ENCODE measurements around the gene AUTS2.

The AUTS2 gene

DNA sequence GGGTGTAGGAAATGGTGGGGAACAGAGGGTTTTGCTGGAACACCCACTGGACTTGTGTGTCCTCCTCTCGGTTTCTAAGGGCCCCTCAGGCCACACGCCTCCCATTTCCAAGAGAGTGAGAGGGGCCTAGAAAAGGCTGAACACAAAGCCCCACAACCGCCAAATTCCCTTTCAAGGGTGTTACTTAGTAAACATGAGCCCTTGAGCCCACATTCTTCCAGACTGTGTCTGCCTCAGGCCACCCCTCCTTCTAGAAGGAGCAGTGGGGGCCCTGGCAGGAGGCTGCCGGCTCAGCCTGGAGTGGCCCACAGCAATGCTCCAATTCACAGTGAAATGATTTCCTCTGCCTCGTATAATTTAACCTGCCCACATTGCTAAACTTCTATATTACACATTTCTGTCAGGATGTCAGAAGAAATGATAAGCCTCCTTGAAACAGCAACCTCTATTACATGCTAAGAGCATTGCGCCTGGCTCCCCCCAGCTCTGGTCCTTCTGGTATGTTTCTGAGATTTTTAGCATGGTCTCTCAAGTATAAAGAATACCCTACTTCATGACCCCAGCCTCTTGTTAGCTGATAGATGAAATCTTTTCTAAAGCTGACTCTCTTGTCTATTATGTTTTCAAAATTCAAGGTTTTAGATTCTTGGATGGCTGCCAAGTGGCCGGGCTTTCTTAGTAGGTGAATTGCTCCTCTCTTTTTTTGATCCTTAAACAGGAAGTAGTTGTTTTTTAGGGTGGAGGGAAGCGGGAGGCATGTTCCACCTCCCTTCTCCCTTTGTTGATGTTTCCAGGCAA lies 859.8 kb downstream of the AUTS2 start:
- DNase-seq: peak; percentile 16

DNA sequence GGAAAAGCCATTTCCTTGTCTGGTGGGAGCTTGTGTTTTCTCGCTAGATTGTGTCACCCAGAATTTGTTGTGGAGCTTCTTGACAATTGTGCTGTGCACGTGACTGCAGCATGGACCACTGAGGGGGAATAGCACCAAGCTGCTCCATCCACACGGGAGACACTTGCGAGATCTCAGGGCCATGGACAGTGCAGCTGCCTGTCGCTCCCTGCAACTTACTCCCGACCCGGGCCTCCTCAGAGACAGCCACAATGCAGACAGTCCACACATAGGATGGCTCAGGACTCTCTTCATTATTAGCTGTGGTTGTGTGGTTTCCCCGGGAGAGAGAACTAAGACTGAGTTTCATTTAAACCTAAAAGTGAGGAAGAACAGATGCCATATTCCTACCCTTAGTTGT lies 860.5 kb downstream of the AUTS2 start:
- DNase-seq: no peak

DNA sequence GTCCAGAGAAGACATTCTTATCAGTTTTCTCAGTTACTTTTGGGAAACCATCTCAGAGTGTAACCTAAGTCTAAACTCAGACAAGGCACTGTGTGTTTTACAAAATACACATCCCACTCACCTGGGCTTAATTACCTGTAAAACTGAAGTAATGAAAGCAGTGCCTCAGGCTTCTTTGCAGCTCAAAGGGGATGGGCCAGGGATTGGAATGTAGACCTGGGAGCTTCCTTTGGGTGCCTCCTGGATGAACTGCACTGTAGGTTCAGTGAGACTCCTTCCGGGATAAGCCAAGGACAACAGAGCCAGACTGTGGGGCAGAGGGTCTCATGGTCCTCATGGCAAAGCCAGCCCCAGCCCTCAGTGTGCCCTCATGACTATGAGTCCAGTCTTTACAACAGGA lies 861.3 kb downstream of the AUTS2 start:
- no peak for DNase-seq

DNA sequence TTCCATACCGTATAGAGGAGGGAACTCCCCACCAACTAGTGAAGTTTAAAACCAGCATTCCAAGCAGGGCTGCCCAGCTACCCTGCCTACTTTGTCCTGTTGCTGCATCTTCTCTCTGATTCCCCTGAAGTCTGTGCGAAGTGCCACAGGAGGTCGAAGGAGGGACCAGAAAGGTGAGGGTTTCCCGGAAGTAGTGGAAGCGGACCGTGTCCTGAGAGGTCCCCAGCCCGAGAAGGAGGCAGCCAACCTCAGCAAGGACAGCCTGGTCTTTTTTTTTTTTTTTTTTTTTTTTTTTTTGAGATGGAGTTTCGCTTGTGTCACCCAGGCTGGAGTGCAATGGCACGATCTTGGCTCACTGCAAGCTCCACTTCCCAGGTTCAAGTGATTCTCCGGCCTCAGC lies 861.8 kb downstream of the AUTS2 start:
- no peak for DNase-seq

DNA sequence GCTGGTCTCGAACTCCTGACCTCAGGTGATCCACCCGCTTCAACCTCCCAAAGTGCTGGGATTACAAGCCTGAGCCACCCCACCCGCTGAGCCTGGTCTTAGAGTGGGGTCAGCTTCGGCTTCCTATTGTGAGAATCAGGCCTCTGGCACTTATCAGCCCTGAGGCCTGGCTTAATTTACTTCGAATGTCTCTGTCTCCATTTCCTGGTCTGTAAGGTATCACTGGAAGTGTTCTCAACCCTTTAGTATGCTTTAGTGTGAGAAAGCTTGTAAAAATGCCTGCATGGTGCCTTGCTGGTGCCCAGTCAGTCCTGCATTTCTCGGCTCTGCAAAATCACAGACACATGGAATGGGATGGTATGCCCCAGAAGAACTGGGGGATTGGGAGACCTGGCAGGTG lies 862.3 kb downstream of the AUTS2 start:
- no peak for DNase-seq

DNA sequence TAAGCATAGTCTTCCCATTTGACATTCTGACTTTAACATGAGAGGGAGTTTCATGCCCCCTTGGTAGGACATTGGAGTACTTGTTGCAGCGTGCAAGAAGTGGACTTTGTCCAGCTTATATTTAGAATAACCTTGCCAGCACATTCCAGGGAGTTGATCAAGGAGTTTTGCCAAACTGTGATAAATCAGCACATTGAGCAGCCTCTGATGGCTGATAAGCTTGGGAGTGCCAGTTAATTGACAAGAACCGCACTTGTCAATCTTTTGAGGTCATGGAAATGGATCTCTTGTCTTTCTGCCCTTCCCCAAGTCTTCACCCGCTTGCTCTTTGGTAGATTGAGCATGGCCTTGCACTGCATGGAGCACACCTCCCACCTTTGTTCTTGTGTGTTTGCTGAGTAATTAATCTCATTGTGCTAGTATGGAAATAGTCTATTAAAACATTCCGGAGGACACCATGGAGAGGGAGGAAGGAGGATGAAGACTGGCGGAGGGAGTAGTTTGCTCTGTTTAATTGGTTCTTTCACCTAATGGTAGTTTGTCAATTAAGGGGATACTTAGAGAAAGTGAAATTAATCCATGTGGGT lies 865.2 kb downstream of the AUTS2 start:
- DNase-seq: no peak

DNA sequence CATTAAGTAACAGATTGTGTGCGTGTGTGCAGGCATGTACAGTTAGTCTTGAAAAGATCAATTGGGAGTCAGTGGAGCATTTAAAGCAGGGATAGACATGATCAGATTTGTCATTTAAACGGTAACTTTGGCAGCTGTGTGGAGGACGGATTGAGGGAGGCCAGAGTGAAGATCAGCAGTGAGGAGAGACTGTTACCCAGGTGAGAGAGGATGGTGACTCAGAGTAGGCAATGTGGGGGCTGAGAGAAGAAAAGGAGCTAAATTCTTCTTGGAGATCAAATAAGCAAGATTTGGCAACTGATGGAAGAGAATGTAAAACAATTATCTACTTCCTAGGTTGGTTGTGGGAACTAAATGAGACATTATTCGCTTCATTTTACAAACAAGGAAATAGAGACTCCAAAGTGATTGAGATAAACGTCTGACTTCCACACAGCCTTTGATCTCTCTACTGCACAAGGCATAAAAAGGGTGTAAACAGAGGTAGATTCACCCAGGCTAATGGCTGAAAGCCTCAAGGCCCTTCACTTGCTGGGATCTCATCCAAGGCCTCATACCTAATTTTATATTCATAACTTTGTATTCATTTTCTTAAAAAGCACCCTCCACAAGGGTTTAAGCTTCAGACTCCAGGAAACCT lies 868.6 kb downstream of the AUTS2 start:
- no peak for DNase-seq

DNA sequence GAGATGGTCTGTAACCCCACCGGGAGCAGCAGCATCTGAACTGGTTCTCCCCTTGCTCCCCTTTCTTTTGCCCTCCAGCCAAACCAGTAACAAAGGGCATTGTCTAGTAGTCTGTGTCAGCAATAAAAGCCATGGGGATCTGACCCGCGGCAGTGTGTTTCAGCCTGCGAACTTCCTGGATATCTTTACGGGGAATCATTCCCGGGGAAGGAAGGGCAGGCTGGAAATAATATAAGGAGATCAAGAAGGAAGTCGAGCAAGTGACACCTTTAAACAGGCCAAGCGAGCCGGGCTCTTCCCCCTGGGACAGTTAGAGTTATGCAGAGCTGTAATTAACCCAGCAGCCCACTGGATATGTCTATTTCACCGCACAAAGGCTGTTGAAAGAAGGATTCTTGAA lies 872.5 kb downstream of the AUTS2 start:
- DNase-seq: no peak

DNA sequence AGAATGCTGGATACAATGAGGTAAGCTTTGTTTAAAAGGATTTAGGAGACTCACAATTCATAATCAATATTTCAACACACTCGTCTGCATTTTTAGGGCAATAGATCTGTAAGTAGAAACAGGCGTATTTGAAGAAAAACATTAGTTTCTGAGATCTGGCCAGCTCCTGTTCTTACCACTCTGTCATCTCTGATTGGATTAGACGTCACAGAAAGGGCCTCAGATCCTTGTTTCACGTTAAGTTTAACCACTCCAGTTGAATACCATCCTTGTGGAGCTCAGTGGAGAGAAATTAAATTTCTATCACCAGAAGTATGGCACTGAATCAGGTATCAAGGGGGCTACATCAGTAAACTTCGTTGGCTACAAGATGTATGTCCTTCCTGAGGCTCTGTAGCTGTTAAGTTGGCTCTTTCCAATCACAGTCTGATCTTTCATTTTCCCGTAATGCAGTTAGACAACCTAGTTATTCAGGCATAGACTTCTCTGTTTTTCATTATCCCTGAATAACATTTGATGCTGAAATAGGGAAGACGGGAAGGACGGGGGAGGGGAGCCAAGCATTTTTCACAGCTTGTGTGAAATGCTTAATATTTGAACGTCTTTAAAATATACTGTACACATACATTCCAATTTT lies 874.4 kb downstream of the AUTS2 start:
- no peak for DNase-seq

DNA sequence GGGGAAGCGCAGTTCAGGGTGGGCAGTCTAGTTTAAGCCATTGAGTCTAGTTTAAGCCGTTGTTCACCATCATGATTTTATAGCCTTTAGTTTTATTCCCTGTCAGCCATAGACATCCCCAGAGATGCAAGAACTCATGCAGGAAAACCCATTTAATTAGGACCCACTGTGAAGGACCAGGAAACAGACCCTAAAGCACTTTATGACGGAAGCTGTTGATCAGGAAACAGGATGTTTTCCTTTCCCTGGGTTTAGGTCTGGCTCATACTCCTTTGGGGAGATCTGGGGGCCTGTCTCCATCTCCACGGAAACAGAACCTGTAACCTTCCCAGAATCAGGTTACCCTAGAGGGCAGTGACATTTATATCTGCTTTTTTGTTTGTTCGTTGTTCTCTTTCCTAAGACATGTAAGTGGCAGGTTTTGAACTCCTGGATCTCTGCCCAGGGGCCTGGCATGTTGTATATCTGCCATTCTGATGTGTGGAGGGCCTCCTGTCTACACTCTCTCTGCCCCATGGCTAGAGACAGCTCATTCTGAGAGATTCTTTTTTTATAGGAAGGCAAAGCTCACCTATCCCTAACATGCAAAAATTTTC lies 876.5 kb downstream of the AUTS2 start:
- DNase-seq: peak; percentile 26

DNA sequence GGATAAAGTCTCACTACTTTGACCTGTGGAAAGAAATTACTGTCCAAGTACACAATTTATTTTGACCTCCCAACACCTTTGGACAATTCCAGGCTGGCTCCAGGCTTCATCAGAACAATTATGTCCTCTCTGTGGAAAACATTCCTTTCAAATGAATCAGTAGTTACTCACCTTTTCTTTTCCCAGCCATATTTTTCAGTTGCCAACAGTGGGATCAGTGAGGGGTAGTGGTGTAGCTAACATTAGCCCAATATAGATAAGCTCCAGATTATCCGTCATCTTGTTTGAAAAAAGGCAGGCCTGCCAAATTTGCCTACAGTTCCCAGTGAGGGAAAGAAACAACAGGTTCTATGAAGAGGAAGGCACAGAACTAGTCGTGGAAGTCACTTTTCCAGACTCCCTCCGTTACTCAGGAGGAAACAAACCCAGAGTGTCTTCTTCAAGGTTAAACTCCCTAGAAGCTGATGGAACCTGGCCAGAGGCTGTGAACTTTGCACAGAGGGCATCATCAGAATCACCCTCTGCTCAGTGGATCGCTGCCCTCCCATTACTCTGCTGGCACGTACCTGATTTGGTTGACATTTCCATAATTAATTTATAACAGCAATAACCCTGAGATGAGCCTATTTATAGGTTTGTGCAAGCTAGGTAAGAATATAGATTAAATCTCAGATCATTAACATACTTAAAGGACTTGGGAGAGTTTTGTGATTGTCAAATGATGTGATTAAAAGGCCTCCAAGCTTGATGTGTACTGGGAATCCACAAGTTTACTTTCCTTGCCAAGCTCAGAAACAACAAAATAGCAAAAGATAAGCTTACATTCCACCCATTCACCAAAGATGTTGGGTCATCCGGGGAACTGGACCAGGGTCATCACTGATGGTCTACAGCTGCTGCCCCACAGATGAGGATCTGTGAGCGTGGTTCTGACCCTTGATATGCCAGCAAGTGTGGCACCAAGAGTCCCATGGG lies 879.0 kb downstream of the AUTS2 start:
- no peak for DNase-seq

DNA sequence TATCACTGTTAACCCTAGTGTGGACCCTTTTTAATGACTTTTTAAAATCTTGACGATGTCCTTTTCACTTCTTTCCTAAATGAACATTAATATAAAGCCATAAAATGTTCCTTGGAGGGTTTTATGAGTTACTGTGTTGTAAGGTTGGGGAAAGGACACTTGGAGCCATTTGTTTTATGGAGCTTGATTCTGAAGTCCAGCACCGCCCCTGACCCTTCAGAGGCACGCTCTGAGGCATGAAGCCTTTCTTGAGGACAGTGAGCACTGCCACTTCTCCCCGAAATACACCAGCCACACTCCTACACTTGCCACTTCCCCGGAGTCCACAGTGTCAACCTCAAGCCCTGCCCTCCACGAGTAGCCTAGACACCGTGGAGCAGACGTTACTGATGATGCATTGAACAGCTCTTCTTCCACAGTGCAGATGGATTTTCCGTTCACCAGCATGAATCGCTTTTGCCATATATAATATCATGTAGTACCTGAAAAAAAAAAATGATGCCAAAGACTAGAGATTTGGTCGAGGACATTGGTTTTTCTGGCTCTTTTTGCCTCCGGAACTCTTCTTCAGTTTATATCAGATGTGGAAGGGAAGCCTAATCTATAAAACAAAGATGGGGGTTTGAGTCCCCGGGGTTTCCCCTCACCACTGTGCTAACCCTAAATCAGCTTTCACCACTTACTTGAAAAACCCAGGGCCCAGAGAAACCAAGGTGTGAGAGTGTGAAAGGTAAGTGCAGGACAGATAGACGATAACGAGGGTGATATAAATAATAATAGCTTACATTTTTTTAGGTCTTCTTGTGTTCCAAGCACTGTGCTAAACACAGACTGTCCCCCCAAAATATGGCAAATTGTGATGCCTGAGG lies 881.1 kb downstream of the AUTS2 start:
- no peak for DNase-seq

DNA sequence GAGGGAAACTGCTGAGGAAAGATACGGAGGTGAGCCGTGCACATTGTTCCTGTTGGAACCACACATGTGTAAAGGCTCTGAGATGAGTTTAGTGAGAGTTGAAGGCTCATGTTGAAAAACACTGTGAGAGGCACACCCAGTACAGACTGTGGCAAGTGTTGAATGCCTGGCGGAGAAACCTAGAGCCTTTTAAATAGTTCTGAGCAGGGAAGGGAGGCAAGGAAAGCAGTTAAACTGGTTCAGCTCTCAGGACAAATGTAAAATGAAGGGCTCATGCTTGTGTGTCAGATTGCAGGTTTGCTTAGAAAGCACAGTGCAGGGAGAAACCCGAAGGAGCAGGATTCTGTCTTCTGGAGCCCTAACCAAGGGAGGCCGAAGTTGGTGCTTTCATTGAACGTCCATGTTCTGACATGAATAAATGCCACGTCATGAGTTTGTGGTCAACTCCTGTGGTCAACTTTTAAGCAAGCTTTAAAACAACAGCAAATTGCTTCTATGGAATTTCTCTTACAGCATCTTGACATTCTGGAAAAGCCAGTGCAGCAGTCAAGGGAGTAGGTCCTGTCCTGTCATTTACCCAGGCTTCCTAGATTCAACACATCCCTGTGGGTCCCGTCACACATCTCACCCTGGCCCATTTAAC lies 882.8 kb downstream of the AUTS2 start:
- no peak for DNase-seq

DNA sequence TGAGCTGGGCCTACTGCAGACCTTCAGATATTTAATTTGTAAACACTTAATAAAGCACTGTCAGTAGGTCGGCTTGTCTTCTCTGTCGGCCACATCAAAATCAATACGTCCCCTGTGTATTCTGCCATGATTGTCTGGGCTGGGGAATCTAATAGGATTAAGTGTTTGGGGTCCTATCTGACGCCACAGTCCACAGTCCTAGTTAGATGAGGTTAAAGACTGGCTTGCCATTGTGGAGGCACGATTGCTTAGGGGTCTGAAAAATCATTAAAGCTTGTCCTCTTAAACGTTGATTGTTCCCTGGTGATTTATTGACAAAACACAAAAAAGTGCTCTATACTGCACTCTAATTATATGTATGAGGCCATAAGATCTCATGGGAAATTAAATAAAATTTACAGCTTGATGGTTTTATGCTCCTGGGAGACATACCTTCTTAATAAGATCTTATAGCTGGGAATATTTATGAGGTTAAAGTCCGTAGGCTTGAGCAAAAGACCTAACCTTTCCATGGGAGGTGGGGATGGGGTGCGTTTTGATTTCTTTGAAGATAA lies 883.4 kb downstream of the AUTS2 start:
- no peak for DNase-seq

DNA sequence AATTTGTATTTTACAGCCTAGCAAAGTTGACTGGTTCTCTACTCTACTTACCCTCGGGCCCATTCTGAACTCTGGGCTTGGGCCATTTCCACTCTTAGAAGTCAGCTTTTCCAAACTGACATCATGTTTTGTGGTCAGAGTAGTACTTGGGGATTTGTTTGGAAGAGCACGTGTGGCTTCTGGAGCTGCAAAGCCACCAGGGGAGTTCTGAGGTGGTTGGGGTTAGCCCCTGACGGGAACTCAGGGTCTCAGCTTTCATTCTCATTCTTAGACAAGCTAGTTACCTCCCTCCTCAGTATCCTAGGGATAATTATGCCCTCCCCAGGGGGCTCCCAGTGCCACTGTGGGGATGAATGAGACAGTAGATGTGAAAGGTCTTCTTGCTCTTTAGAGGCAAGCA lies 886.0 kb downstream of the AUTS2 start:
- no peak for DNase-seq

DNA sequence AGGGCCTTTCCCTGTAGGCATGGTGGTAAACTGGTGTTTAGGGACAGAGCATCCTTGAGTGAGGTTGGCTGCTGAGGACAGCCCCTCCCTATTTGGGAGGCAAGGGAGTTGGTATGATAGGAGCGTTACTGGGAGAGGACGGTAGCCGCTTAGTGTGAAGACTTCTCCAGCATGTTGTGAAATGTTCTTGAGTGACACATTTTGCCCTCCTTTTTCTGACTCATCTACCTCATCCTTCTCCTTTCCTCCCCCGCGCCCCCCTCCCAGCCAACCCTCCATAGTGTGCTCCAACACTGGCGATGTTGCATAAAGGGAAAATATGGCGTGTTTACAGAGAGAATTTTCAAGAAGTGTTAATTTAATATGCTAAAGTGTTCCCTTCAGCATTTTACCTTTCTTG lies 888.7 kb downstream of the AUTS2 start:
- DNase-seq: no peak

DNA sequence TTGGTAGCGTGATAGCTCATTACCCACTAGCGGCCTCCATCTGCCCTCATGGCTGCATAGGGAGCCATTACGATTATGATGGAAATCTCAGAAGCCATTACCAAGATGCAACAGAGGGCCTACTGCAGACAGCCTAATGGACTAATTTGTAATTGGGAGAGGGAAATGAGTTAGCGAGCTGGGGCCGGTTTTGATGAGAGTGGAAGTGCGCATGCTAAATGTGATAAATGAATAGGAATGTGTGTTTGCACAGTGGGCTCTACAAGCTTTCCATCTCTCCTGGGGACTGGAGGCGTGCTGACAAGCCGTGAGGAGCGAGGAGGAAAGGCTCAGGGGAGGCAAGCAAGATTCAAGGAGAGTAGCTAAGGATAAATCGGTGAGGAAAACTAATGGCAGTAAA lies 889.2 kb downstream of the AUTS2 start:
- no peak for DNase-seq

DNA sequence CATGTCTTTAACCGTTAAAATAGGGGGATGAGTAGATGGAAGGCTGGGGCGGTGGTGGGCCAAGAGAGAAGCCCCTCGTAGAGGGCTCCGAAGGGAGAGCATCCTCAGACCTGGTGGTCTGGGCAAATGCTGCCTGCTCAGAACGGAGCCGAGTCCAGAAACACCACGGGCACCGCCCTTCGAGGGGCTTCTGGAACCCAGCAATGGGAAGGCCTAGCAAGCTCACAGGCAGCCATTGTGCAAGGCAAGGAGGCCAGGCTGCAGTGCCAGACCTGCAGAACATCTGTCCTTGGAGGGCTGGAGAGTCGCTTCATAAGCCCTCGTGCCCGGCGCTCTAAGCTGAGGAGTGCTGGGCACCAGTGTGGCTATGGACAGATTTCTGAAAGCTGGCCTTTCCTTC lies 889.6 kb downstream of the AUTS2 start:
- DNase-seq: no peak

DNA sequence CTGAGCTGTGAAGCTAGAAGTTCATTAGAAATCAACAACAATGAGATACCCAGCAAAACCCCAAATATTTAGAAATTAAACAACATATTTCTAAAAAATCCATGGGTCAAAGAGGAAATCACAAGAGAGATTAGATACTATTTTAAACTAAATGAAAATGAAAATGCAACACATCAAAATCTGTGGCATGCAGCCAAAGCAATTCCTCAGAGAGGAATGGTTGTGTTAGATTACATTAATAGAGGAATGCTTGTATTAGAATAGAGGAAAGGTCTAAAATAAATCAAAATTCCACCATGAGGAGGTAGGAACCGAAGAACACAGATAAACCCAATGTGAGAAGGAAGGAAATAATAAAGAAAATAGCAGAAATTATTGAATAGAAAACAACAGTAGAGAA lies 891.5 kb downstream of the AUTS2 start:
- DNase-seq: no peak

DNA sequence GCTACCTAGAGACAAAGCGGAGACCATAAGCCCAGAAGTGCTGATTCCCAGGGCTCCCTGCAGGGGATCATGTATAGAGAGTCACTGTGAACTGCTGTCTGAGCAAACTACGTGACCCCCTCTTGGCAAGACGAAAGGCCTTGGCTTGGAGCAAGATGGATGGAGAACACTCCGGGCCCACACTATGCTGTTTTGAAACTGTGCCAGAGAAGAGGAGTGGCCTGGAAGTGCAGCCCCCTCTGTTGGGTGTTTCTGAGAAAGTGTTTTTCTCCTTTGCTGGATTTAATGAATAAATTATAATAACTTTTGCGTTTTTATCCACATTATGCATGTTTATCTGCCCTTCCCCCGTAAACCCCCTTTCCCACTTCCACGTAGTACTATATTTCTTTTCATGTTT lies 894.4 kb downstream of the AUTS2 start:
- peak; percentile 30 for DNase-seq

Data from NCI-H1092 treated with DMSO at 0.1 percent for 48 hours (cell line).